ENCODE measurements around the gene UGT2A1.

DNA sequence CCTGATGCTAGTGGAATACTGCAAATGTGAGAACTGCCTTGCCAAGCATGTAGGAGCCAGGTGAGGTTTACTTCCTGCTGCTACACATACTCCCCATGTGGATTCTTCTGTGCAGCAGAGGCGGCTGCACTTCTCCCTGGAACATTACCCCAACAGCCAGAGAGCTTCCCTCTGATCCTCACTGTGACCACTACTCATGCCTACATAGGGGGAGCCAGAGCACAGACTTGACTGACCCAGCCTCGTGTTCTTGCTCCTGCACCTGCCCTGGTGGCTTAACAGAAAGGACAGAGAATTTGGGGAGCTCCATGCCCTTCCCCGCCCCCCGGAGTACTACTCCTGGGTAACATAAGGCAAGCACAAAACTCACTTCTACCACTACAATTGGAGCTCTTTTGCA, 52.0 kb downstream of the UGT2A1 start:
- TF ChIP-seq POLR2A (IDR thresholded peaks at IDR 0.05), result no peak
- TF ChIP-seq, protein P1, sequence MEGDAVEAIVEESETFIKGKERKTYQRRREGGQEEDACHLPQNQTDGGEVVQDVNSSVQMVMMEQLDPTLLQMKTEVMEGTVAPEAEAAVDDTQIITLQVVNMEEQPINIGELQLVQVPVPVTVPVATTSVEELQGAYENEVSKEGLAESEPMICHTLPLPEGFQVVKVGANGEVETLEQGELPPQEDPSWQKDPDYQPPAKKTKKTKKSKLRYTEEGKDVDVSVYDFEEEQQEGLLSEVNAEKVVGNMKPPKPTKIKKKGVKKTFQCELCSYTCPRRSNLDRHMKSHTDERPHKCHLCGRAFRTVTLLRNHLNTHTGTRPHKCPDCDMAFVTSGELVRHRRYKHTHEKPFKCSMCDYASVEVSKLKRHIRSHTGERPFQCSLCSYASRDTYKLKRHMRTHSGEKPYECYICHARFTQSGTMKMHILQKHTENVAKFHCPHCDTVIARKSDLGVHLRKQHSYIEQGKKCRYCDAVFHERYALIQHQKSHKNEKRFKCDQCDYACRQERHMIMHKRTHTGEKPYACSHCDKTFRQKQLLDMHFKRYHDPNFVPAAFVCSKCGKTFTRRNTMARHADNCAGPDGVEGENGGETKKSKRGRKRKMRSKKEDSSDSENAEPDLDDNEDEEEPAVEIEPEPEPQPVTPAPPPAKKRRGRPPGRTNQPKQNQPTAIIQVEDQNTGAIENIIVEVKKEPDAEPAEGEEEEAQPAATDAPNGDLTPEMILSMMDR (IDR thresholded peaks at IDR 0.05), result no peak
